GM18868 (cell line): Measurements from ENCODE around the gene NEB.
"Not testable (repeated sequence)": the region's sequence is repeated elsewhere in the genome, so short reads cannot be mapped to it uniquely, and the experiment has no call there.

ENCODE experiments used
- ATAC-seq: cut with Tn5 transposase; IDR thresholded peaks from one replicate; pipeline ENCODE4 v1.9.1; 2021; ENCODE audit warnings: mild to moderate bottlenecking, moderate library complexity; ENCODE audit not compliant: unreplicated experiment

Gene NEB

GRCh38 chr2:151562398-151562797 lies 171.9 kb downstream of the NEB start:
- no peak for ATAC-seq

- ATAC-seq, result no peak
These were observed 174.0 kb downstream of the NEB start for GRCh38 chr2:151560289-151560688.

- not testable (repeated sequence) for ATAC-seq
These were observed 174.8 kb downstream of the NEB start for GRCh38 chr2:151559431-151559830.

- ATAC-seq, result not testable (repeated sequence)
These were observed 176.4 kb downstream of the NEB start for GRCh38 chr2:151557883-151558282.

GRCh38 chr2:151556121-151556520 lies 178.2 kb downstream of the NEB start:
- no peak for ATAC-seq

GRCh38 chr2:151552287-151552686 lies 182.0 kb downstream of the NEB start:
- no peak for ATAC-seq

- no peak for ATAC-seq
These were observed 182.7 kb downstream of the NEB start for GRCh38 chr2:151551556-151551955.

- ATAC-seq, result no peak
These were observed 185.1 kb downstream of the NEB start for GRCh38 chr2:151549191-151549590.

GRCh38 chr2:151544449-151544848 lies 189.8 kb downstream of the NEB start:
- no peak for ATAC-seq

- ATAC-seq, result no peak
These were observed 190.4 kb downstream of the NEB start for GRCh38 chr2:151543876-151544275.

- no peak for ATAC-seq
These were observed 200.3 kb downstream of the NEB start for GRCh38 chr2:151534001-151534400.

GRCh38 chr2:151533127-151533526 lies 201.1 kb downstream of the NEB start:
- ATAC-seq, result no peak

GRCh38 chr2:151526572-151527090 lies 207.6 kb downstream of the NEB start:
- no peak for ATAC-seq

GRCh38 chr2:151525821-151526373 lies 208.4 kb downstream of the NEB start:
- peak; percentile 68 for ATAC-seq

- ATAC-seq, result no peak
These were observed 210.4 kb downstream of the NEB start for GRCh38 chr2:151523850-151524249.

GRCh38 chr2:151522556-151522955 lies 211.7 kb downstream of the NEB start:
- ATAC-seq, result no peak

GRCh38 chr2:151520976-151521375 lies 213.3 kb downstream of the NEB start:
- ATAC-seq, result no peak

GRCh38 chr2:151518802-151519201 lies 215.5 kb downstream of the NEB start:
- no peak for ATAC-seq

GRCh38 chr2:151508519-151508918 lies 225.8 kb downstream of the NEB start:
- no peak for ATAC-seq

- ATAC-seq, result no peak
These were observed 228.1 kb downstream of the NEB start for GRCh38 chr2:151506170-151506569.

- ATAC-seq, result no peak
These were observed 236.1 kb downstream of the NEB start for GRCh38 chr2:151498178-151498577.

- no peak for ATAC-seq
These were observed 242.8 kb downstream of the NEB start for GRCh38 chr2:151491496-151491895.

GRCh38 chr2:151490276-151490675 lies 244.0 kb downstream of the NEB start:
- no peak for ATAC-seq
